ENCODE data around the gene TUBB1. TPM values are rescaled to one million over a fixed set of nuclear protein-coding genes. Genes with fewer than 3 reads are reported as not detected.

TUBB1 gene
- total RNA-seq, 4 donors from 2014 or later, result 0.19 to 0.56 (median 0.36) TPM

- no peak for ATAC-seq (ENCODE audit: low FRiP score)
- TF ChIP-seq CTCF (IDR thresholded peaks at IDR 0.05), result no peak
These were observed 23.6 kb upstream of the TUBB1 start for GRCh38 chr20:58995461-58996225.

GRCh38 chr20:58996226-58996611, 23.0 kb upstream of the TUBB1 start:
- DNase-seq (ENCODE audit: low spot score) (no peak), ATAC-seq (ENCODE audit: low FRiP score) (no peak)
- no peak for TF ChIP-seq CTCF (IDR thresholded peaks at IDR 0.05)

More at GRCh38 chr20:58995461-58996225, 23.6 kb upstream of the TUBB1 start:
- DNase-seq (ENCODE audit: low spot score), result no peak

- no peak for TF ChIP-seq CTCF (IDR thresholded peaks at IDR 0.05)
- DNase-seq (ENCODE audit: low spot score) (no peak), ATAC-seq (ENCODE audit: low FRiP score) (no peak)
These were observed 22.0 kb upstream of the TUBB1 start for GRCh38 chr20:58997141-58997770.

- TF ChIP-seq CTCF (IDR thresholded peaks at IDR 0.05), result no peak
- no peak for ATAC-seq (ENCODE audit: low FRiP score)
- DNase-seq (ENCODE audit: low spot score), result no peak
These were observed 20.6 kb upstream of the TUBB1 start for GRCh38 chr20:58998656-58999055.

- ATAC-seq (ENCODE audit: low FRiP score) (no peak), DNase-seq (ENCODE audit: low spot score) (no peak)
- TF ChIP-seq CTCF (IDR thresholded peaks at IDR 0.05), result no peak
These were observed 18.9 kb upstream of the TUBB1 start for GRCh38 chr20:59000326-59000725.

- ATAC-seq (ENCODE audit: low FRiP score), result no peak
- no peak for TF ChIP-seq CTCF (IDR thresholded peaks at IDR 0.05)
- DNase-seq (ENCODE audit: low spot score), result no peak
These were observed 18.2 kb upstream of the TUBB1 start for GRCh38 chr20:59001068-59001448.

Data from omental fat pad (tissue), 4 donors.